Endothelial cell of umbilical vein (primary cell): ENCODE results near the gene NTSR1. TPM values are rescaled to one million over a fixed set of nuclear protein-coding genes. Genes with fewer than 3 reads are reported as not detected.

Source experiments
- BruUV-seq: library from RNA; stranded (reverse); fragments of 400-500 nt; replicated peaks from 2 replicates; lab custom pipeline; 2021; lab: Mats Ljungman, UMichigan
- CTCF ChIA-PET: fragments of 300-600, 350-600 bp; sonication (Branson Sonifier 250); formaldehyde crosslinking; loops from one replicate; lab custom pipeline; 2021; ENCODE audit warnings: antibody characterized with exemption, inconsistent platforms; lab: Charles Lee
- POLR2A ChIA-PET: fragments of 300-600, 350-600 bp; sonication (Branson Sonifier 250); formaldehyde crosslinking; loops from one replicate; lab custom pipeline; 2021; ENCODE audit warnings: antibody characterized with exemption, inconsistent platforms; lab: Charles Lee
- DNase-seq: peaks from one replicate; pipeline ENCODE4 v3.0.0-alpha.2; 2011; ENCODE audit warnings: low read depth, low spot score
- FAIRE-seq: peaks from 2 replicates; lab custom pipeline; 2011; peaks lifted over from hg19 to GRCh38; lab: Jason Lieb, UNC
- H2AFZ ChIP-seq: 2 replicates; pipeline ENCODE4 v1.6.0; 2012; ENCODE audit warnings: low read depth, low read length, control low read depth, inconsistent platforms
- H3K27ac ChIP-seq: 2 replicates; pipeline ENCODE4 v1.5.1; 2011; ENCODE audit warnings: low read depth, mild to moderate bottlenecking, control low read depth, low read length, moderate library complexity; ENCODE audit not compliant: insufficient read depth
- H3K27me3 ChIP-seq, 2 experiments: 2 replicates each; pipeline versions ENCODE4 v1.6.0 to v1.6.1; 2011; ENCODE audit warnings: low read length in 2 of 2, mixed read lengths in 1 of 2; ENCODE audit not compliant: control insufficient read depth in 2 of 2, insufficient read depth in 2 of 2
- H3K36me3 ChIP-seq, 2 experiments: 2 replicates in 1 of 2; 3 replicates in 1 of 2; pipeline ENCODE4 v1.5.1; 2011; ENCODE audit warnings: low read length in 2 of 2, mild to moderate bottlenecking in 1 of 2, moderate library complexity in 1 of 2; ENCODE audit not compliant: control insufficient read depth in 2 of 2, insufficient read depth in 2 of 2; ENCODE audit errors: extremely low read depth in 1 of 2
- H3K4me1 ChIP-seq: 3 replicates; pipeline ENCODE4 v1.5.1; 2011; ENCODE audit warnings: mild to moderate bottlenecking, low read length; ENCODE audit not compliant: control insufficient read depth, insufficient read depth; ENCODE audit errors: extremely low read depth
- H3K4me2 ChIP-seq: 2 replicates; pipeline ENCODE4 v1.6.1; 2011; ENCODE audit warnings: low read length, control low read depth, mixed read lengths; ENCODE audit not compliant: insufficient read depth
- H3K4me3 ChIP-seq, 3 experiments: fragments of 200-600 bp in 1 of 3; sonication (generic), shearing (Covaris generic) in 1 of 3; replicated peaks in 1 of 3; 2 replicates each; pipeline ENCODE4 v1.5.1; 2011 to 2016; ENCODE audit warnings: control low read depth in 3 of 3, low read length in 3 of 3, mild to moderate bottlenecking in 2 of 3, inconsistent platforms in 1 of 3, low read depth in 1 of 3, moderate library complexity in 1 of 3; ENCODE audit not compliant: insufficient read depth in 1 of 3
- H3K79me2 ChIP-seq: 2 replicates; pipeline ENCODE4 v1.6.0; 2012; ENCODE audit warnings: low read length, inconsistent platforms; ENCODE audit not compliant: control insufficient read depth, insufficient read depth
- H3K9ac ChIP-seq: replicated peaks from 2 replicates; pipeline ENCODE3; 2011; ENCODE audit warnings: low read length, control low read depth; ENCODE audit not compliant: insufficient read depth; ENCODE audit errors: extremely low read depth
- H3K9me1 ChIP-seq: replicated peaks from 3 replicates; pipeline ENCODE4 v1.6.0; 2011; ENCODE audit warnings: mild to moderate bottlenecking, low read length; ENCODE audit not compliant: control insufficient read depth, insufficient read depth; ENCODE audit errors: extremely low read depth
- H3K9me3 ChIP-seq: replicated peaks from 2 replicates; pipeline ENCODE4 v1.5.1; 2012; ENCODE audit warnings: low read length, inconsistent platforms; ENCODE audit not compliant: control insufficient read depth, insufficient read depth
- H4K20me1 ChIP-seq: replicated peaks from 2 replicates; pipeline ENCODE3; 2011; ENCODE audit warnings: mild to moderate bottlenecking, low read length; ENCODE audit not compliant: control insufficient read depth, insufficient read depth; ENCODE audit errors: extremely low read depth
- FOS ChIP-seq: IDR thresholded peaks from 2 replicates; pipeline ENCODE4 v1.6.1; 2011; ENCODE audit warnings: mild to moderate bottlenecking, low read length, moderate library complexity, borderline replicate concordance; ENCODE audit not compliant: insufficient read depth
- GATA2 ChIP-seq: IDR thresholded peaks from 2 replicates; pipeline ENCODE4 v1.7.0; 2011; ENCODE audit warnings: low read depth, mild to moderate bottlenecking, moderate library complexity, mixed read lengths, low read length; ENCODE audit not compliant: insufficient read length, insufficient read depth
- JUN ChIP-seq: IDR thresholded peaks from 2 replicates; pipeline ENCODE4 v1.6.1; 2011; ENCODE audit warnings: borderline replicate concordance, low read depth; ENCODE audit not compliant: insufficient read length, insufficient read depth
- POLR2AphosphoS5 ChIP-seq: IDR thresholded peaks from 2 replicates; pipeline ENCODE4 v1.6.1; 2012; ENCODE audit warnings: low read depth, mild to moderate bottlenecking, control low read depth, low read length, moderate library complexity; ENCODE audit not compliant: insufficient read depth
- dilution Hi-C: fragments of 300-500 bp; cut with MboI; formaldehyde crosslinking; loops from one replicate; pipeline ENCODE4 v1.15.0; 2019; ENCODE audit warnings: low sequenced_read_pairs; ENCODE audit not compliant: extremely low pct_ligation_motif_present
- intact Hi-C: fragments of 100-400 bp; cut with micrococcal nuclease; formaldehyde crosslinking; loops from one replicate; pipeline ENCODE4 v1.10.0; 2022
- polyA plus RNA-seq, 4 experiments: library from polyadenylated mRNA; depleted of rRNA in 3 of 4; stranded (reverse) in 3 of 4; unstranded in 1 of 4; fragments of >200 nt; gene quantifications; 2 replicates each; pipeline versions ENCODE4 v1.2.1 to v1.2.3, GENCODE V29; 2011 to 2012; ENCODE audit warnings: missing spikeins in 1 of 4
- total RNA-seq: library from RNA; stranded (reverse); gene quantifications from 2 replicates; pipeline ENCODE4 v1.2.3, GENCODE V29; 2021
- TF ChIP-seq, protein P1 (sequence below): IDR thresholded peaks from 2 replicates; pipeline ENCODE4 v1.6.1; 2011; ENCODE audit not compliant: insufficient read depth, insufficient read length

NTSR1 gene
- total and polyA plus RNA-seq, 2 donors (not counting 3 experiments of a cell fraction or from before 2014, with no cell fraction given) = 0.14 to 2.1 TPM

DNA sequence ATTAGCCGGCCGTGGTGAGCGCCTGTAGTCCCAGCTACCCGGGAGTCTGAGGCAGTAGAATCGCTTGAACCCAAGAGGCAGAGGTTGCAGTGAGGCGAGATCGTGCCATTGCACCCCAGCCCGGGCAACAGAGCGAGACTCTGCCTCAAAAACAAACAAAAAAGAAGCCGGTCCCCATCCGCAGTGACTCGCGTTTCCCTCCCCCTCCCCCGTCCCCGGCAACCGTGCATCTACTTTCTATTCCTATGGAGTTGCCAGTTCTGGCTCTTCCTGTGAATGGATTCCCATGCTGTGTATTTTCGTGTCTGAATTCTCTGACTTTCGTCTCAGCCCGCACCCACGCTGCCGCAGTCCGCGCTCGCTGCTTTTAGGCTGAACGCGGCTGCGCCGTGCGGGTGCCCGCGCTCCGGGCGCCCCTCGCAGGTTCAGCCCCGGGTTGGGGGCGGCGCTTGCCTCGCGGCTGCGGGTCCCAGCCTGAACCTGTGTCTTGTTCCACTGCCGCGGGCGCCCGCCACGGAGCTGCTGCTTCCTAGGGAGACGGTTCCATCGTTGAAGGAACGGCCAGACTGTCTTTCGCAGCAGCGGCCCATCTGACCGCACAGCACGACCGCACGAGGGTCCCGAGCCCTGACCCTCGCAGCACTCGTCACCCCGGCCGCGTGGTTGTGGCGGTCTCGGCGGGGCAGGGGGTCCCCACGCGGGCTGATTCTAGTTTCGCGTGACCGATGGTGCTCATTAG lies 86.6 kb downstream of the NTSR1 start:
- Histone ChIP-seq H3K9ac (peak overlapping the region; percentile 55), H3K4me2 (peak overlapping the region; percentile 77), H3K27me3 (no peaks in the 10 kb centered on the region), H3K9me3 (no peaks in the 10 kb centered on the region), H2AFZ (peak overlapping the region; percentile 94), H3K4me1 (peaks cover 25% of the 10 kb centered on the region), H3K9me1 (no peaks in the 10 kb centered on the region), H3K4me3 (peak overlapping the region; percentile 4 to 60 (median 43)), H3K79me2 (peaks cover 14% of the 10 kb centered on the region), H4K20me1 (no peaks in the 10 kb centered on the region), H3K27ac (peak overlapping the region; percentile 72), H3K36me3 (peaks cover 8 to 9% of the 10 kb centered on the region in 2 experiments)
- DNase-seq (peak; percentile 66), FAIRE-seq (peak; percentile 82)
- no TSS peak for BruUV-seq
- intact Hi-C loops (loop anchor here (10.0 kb wide), 1 partner anchor 490 kb away; the partner anchor contains the start of gene ADRM1), dilution Hi-C loops (no loop called here)
- CTCF ChIA-PET = interaction anchor here (1.1 to 1.9 kb wide), 9 partner anchors 13 to 214 kb away, joined by 3 to 24 read pairs (median 6); partner anchors contain the start of gene NTSR1
- POLR2A ChIA-PET = no interaction called here
- TF ChIP-seq GATA2 (no peak), JUN (no peak), FOS (no peak), POLR2AphosphoS5 (peak; percentile 14)
- TF ChIP-seq, protein P1, sequence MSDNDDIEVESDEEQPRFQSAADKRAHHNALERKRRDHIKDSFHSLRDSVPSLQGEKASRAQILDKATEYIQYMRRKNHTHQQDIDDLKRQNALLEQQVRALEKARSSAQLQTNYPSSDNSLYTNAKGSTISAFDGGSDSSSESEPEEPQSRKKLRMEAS = no peak
